ENCODE results near the gene CFAP157.
A peak's percentile ranks its signal among the peaks of the same experiment; 100 is the strongest.

The CFAP157 gene

GRCh38 chr9:127716412-127716811 is 9.6 kb downstream of the CFAP157 start:
- DNase-seq: no peak

- DNase-seq: no peak
Measured at GRCh38 chr9:127717766-127718165, 11.0 kb downstream of the CFAP157 start.

GRCh38 chr9:127720031-127720864 is 13.5 kb downstream of the CFAP157 start:
- DNase-seq: no peak

GRCh38 chr9:127720865-127721227 is 14.1 kb downstream of the CFAP157 start:
- DNase-seq: no peak

- DNase-seq: no peak
Measured at GRCh38 chr9:127721391-127721821, 14.6 kb downstream of the CFAP157 start.

- DNase-seq: no peak
Measured at GRCh38 chr9:127722055-127722745, 15.4 kb downstream of the CFAP157 start.

GRCh38 chr9:127723013-127723412 is 16.2 kb downstream of the CFAP157 start:
- DNase-seq: no peak

- DNase-seq: peak; percentile 76
Measured at GRCh38 chr9:127723444-127723843, 16.7 kb downstream of the CFAP157 start.

- no peak for DNase-seq
Measured at GRCh38 chr9:127724012-127724411, 17.2 kb downstream of the CFAP157 start.

GRCh38 chr9:127726871-127727270 is 20.1 kb downstream of the CFAP157 start:
- DNase-seq: no peak

GRCh38 chr9:127728808-127729207 is 22.0 kb downstream of the CFAP157 start:
- no peak for DNase-seq

- no peak for DNase-seq
Measured at GRCh38 chr9:127729522-127730256, 22.9 kb downstream of the CFAP157 start.

GRCh38 chr9:127730262-127730661 is 23.5 kb downstream of the CFAP157 start:
- no peak for DNase-seq

GRCh38 chr9:127730799-127731410 is 24.1 kb downstream of the CFAP157 start:
- no peak for DNase-seq

GRCh38 chr9:127731938-127732337 is 25.1 kb downstream of the CFAP157 start:
- DNase-seq: no peak

GRCh38 chr9:127732444-127732843 is 25.7 kb downstream of the CFAP157 start:
- DNase-seq: no peak

- DNase-seq: no peak
Measured at GRCh38 chr9:127733614-127734013, 26.8 kb downstream of the CFAP157 start.

- no peak for DNase-seq
Measured at GRCh38 chr9:127734247-127734746, 27.5 kb downstream of the CFAP157 start.

GRCh38 chr9:127734747-127735529 is 28.1 kb downstream of the CFAP157 start, which contains the start of gene TOR2A:
TOR2A (minus strand) TSS chr9:127735294; CDS start chr9:127735270, 24 bp downstream.
- peak; percentile 90 for DNase-seq

- no peak for DNase-seq
Measured at GRCh38 chr9:127735530-127736185, 28.9 kb downstream of the CFAP157 start.

GRCh38 chr9:127738666-127739065 is 31.9 kb downstream of the CFAP157 start:
- no peak for DNase-seq
